ENCODE data around the gene C11orf21. TPM values are rescaled to one million over a fixed set of nuclear protein-coding genes. Genes with fewer than 3 reads are reported as not detected.
"Not testable (repeated sequence)": the region's sequence is repeated elsewhere in the genome, so short reads cannot be mapped to it uniquely, and the experiment has no call there.

C11orf21 gene
- total RNA-seq, 4 donors from 2014 or later: 1.1 to 2.8 (median 1.2) TPM

DNA sequence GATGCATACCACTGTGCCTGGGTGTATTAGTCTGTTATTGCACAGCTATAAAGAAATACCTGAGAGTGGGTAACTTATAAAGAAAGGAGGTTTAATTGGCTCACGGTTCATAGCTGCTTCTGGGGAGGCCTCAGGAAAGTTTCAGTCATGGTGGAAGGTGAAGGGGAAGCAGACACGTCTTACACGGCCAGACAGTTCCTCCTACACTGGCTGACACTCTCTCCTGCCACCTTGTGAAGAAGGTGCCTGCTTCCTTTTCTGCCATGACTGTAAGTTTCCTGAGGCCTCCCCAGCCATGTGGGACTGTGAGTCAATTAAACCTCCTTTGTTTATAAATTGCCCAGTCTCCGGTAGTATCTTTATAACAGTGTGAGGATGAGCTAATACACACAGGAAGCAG is 41.8 kb upstream of the C11orf21 start:
- ATAC-seq (ENCODE audit: low FRiP score) (no peak), DNase-seq (ENCODE audit: low spot score) (no peak)
- TF ChIP-seq, protein P1, sequence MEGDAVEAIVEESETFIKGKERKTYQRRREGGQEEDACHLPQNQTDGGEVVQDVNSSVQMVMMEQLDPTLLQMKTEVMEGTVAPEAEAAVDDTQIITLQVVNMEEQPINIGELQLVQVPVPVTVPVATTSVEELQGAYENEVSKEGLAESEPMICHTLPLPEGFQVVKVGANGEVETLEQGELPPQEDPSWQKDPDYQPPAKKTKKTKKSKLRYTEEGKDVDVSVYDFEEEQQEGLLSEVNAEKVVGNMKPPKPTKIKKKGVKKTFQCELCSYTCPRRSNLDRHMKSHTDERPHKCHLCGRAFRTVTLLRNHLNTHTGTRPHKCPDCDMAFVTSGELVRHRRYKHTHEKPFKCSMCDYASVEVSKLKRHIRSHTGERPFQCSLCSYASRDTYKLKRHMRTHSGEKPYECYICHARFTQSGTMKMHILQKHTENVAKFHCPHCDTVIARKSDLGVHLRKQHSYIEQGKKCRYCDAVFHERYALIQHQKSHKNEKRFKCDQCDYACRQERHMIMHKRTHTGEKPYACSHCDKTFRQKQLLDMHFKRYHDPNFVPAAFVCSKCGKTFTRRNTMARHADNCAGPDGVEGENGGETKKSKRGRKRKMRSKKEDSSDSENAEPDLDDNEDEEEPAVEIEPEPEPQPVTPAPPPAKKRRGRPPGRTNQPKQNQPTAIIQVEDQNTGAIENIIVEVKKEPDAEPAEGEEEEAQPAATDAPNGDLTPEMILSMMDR (IDR thresholded peaks at IDR 0.05): no peak

DNA sequence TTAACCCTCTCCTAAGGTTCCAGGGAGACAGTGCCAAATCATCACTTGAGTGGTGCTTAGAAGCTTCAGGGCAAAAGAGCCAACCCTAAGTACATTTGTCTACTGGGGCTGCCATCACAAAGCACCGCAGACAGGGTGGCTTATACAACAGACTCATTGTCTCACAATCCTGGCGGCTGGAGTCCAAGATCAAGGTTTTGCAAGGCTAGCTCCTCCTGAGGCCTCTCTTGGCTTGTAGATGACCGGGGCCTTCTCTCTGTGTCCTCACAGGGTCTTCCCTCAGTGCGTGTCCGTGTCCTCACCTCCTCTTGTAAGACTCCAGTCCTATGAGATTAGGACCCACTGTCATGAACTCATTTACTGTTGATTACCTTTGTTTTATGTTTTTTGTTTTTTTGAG is 41.3 kb upstream of the C11orf21 start:
- no peak for DNase-seq (ENCODE audit: low spot score)
- TF ChIP-seq, protein P1 (IDR thresholded peaks at IDR 0.05): no peak
- no peak for ATAC-seq (ENCODE audit: low FRiP score)

DNA sequence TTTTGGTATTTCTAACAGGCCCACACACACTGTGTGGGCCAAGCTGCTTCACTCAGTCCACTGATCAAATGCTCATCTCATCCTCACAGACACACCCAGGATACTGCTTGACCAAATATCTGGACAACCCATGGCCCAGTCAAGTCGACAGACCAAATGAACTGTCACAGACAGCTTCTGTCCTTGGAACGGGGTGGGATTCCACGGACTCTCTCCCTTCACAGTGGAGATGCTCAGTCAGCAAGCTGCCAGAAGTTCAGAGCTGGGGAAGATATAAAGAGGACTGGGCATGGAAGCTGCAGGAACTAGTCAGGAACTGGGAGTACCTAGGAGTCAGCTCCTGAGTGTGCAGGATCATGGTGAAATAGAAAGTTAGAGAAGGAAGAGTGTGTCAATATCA is 40.8 kb upstream of the C11orf21 start:
- no peak for DNase-seq (ENCODE audit: low spot score)
- TF ChIP-seq, protein P1 (IDR thresholded peaks at IDR 0.05): no peak
- ATAC-seq (ENCODE audit: low FRiP score): no peak

DNA sequence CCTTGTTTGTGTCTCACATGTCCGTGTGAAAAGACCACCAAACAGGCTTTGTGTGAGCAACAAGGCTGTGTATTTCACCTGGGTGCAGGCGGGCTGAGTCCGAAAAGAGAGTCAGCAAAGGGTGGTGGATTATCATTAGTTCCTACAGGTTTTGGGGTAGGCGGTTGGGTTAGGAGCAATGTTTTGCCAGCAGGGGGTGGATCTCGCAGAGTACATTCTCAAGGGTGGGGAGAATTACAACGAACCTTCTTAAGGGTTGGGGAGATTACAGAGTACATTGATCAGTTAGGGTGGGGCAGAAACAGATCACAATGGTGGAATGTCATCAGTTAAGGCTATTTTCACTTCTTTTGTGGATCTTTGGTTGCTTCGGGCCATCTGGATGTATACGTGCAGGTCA is 37.0 kb upstream of the C11orf21 start:
- not testable (repeated sequence) for ATAC-seq (ENCODE audit: low FRiP score); DNase-seq (ENCODE audit: low spot score)

DNA sequence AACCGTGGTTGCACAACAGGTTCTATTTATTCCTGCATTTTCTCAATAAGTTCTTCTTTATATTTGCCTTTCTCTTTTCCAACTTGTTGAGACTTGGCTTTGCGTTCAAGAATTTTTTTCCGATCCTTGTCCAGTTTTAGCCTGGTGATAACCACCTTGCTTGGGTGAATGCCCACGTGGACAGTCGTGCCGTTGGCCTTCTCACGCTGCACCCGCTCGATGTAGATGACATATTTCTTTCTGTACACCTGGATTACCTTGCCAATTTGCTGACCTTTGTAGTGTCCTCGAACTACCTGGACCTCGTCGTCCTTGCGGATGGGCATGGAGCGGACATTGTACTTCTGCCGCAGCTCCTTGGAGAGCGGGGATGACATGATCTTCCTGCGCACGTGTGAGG is 33.6 kb upstream of the C11orf21 start:
- ATAC-seq (ENCODE audit: low FRiP score); DNase-seq (ENCODE audit: low spot score): not testable (repeated sequence)

DNA sequence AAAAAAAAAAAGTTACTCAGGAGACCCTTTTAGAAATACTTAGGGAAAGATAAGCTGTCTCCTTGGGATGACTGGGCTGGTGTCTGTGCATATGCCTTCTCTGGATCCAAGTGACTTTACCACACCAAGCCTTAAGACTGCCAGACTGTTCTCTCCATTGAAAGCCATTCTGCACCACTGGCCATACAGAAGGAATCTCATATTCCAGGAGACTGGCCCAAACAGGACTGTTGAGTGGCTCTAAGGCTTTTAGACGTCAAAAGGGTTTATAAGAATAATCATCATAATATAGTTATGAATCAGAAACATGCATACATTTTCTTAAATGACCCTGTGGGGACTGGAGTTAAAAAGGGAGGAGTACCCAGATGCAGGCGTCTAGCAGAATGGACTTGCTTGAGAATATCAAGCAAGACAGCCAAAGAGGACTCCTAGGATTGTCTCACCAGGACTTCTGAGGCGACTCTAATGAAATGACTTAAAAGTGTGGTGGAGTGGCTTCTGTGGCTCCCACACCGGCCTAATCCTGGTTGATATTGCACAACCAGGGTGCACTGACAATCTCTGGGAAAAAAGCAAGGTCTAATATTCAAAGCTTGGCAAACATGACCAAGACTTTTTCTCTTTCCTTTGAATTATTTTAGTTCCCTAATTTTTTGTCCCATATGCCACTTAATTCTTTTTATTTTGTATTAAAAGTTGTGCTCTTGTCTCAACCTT is 31.9 kb upstream of the C11orf21 start:
- ATAC-seq (ENCODE audit: low FRiP score); DNase-seq (ENCODE audit: low spot score): not testable (repeated sequence)

DNA sequence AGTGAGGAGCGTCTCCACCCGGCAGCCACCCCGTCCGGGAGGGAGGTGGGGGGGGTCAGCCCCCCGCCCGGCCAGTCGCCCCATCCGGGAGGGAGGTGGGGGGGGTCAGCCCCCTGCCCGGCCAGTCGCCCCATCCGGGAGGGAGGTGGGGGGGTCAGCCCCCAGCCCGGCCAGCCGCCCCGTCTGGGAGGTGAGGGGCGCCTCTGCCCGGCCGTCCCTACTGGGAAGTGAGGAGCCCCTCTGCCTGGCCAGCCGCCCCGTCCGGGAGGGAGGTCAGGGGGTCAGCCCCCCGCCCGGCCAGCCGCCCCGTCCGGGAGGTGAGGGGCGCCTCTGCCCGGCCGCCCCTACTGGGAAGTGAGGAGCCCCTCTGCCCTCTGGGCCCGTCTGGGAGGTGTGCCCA is 30.9 kb upstream of the C11orf21 start:
- DNase-seq (ENCODE audit: low spot score); ATAC-seq (ENCODE audit: low FRiP score): not testable (repeated sequence)

DNA sequence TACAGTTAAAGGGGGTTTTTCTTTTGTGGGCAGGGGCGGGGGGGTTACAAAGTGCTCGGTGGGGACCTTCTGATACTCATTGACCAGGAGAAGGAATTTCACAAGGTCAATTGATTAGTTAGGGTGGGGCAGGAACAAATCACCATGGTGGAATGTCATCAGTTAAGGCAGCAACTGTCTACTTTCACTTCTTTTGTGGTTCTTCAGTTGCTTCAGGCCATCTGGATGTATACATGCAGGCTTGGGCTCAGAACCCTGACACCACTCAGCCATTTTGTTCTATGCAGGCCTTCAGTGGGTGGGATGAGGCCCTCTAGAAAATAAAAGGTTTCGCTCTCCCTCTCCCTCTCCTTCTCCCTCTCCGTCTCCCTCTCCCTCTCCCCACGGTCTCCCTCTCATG is 29.7 kb upstream of the C11orf21 start:
- no peak for DNase-seq (ENCODE audit: low spot score)
- ATAC-seq (ENCODE audit: low FRiP score): no peak
- TF ChIP-seq, protein P1 (IDR thresholded peaks at IDR 0.05): no peak

DNA sequence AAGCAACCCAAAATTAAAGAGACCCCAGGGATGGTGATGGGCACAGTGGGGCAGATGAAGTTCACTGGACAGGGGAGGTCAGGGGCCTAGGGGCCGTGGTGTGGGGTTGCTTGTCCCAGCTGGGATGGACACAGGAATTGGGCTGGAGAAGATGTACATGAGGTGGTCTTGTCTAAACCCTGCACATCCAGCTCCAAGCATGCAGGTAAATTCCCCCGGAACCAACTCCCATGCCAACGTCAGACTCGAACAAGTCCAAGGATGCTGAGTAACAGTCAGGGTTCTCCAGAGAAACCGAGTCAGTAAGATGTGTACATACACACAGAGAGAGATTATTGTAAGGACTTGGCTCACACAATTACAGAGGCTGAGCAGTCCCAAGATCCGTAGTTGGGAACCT is 29.0 kb upstream of the C11orf21 start:
- ATAC-seq (ENCODE audit: low FRiP score): no peak
- DNase-seq (ENCODE audit: low spot score): no peak
- TF ChIP-seq, protein P1 (IDR thresholded peaks at IDR 0.05): no peak

All from omental fat pad (tissue), 4 donors.